SK-N-SH treated with all-trans-retinoic acid at 6 μM for 48 hours (cell line): ENCODE data around the gene PIK3R3.

Source experiments
- ARNTL ChIP-seq: fragments of 450-650 bp; formaldehyde crosslinking; IDR thresholded peaks from 2 replicates; pipeline ENCODE4 v1.5.0; 2020; ENCODE audit warnings: low read depth, mild to moderate bottlenecking, moderate library complexity, borderline replicate concordance
- CSDC2 ChIP-seq: fragments of 250-450 bp; sonication (Bioruptor Pico); IDR thresholded peaks from 2 replicates; pipeline ENCODE4 v1.5.0; 2020; ENCODE audit warnings: mild to moderate bottlenecking, moderate library complexity
- ISL1 ChIP-seq: fragments of 250-450 bp; sonication (Bioruptor Pico); IDR thresholded peaks from 2 replicates; pipeline ENCODE4 v2.1.2; 2022; ENCODE audit warnings: mild to moderate bottlenecking, moderate library complexity
- TCF4 ChIP-seq: fragments of 250-450 bp; sonication (Bioruptor Pico); IDR thresholded peaks from 2 replicates; pipeline ENCODE4 v1.8.0; 2021; ENCODE audit warnings: mild to moderate bottlenecking, moderate library complexity, borderline replicate concordance
- TOX ChIP-seq: fragments of 250-450 bp; sonication (Bioruptor Pico); IDR thresholded peaks from 2 replicates; pipeline ENCODE4 v1.8.0; 2021; ENCODE audit warnings: mild to moderate bottlenecking, moderate library complexity, borderline replicate concordance
- TSHZ2 ChIP-seq: fragments of 250-450 bp; sonication (Bioruptor Pico); IDR thresholded peaks from 2 replicates; pipeline ENCODE4 v1.5.0; 2020; ENCODE audit warnings: mild to moderate bottlenecking, moderate library complexity
- ZC3H10 ChIP-seq: fragments of 250-450 bp; sonication (Bioruptor Pico); IDR thresholded peaks from 2 replicates; pipeline ENCODE4 v1.5.1; 2021; ENCODE audit warnings: mild to moderate bottlenecking, moderate library complexity
- ZFP30 ChIP-seq: fragments of 450-650 bp; formaldehyde crosslinking; IDR thresholded peaks from 2 replicates; pipeline ENCODE4 v1.5.0; 2022; ENCODE audit warnings: mild to moderate bottlenecking, moderate library complexity
- TF ChIP-seq, protein P1 (sequence below): fragments of 250-450 bp; sonication (Bioruptor Pico); IDR thresholded peaks from 2 replicates; pipeline ENCODE4 v1.8.0; 2021; ENCODE audit warnings: low read depth, mild to moderate bottlenecking, moderate library complexity, borderline replicate concordance

DNA sequence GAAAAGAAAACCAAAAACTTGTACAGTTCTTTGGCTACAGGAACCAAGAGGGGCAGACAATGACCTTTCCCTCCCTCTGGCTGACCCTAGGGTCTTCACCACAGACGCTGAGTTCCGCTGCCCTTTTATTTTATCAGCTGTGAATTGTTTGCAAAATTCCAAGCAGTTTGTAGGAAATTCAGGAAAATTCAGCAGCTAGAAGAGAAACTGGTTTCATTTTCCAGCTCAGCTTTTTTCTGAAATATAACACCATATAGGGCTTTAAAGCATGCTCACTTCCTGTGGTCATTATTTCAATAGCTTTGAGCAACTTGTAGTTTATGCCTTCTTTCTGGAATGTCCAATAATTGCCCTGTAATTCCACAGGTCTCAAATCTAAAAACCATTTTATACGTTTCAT, 5.5 kb upstream of the PIK3R3 start:
- TF ChIP-seq ZFP30 (no peak), ARNTL (CRISPR knock-in tag) (no peak), TOX (CRISPR knock-in tag) (no peak), TSHZ2 (no peak), ISL1 (CRISPR knock-in tag) (no peak), ZC3H10 (no peak), CSDC2 (CRISPR knock-in tag) (no peak), TCF4 (CRISPR knock-in tag) (no peak)
- TF ChIP-seq, protein P1, sequence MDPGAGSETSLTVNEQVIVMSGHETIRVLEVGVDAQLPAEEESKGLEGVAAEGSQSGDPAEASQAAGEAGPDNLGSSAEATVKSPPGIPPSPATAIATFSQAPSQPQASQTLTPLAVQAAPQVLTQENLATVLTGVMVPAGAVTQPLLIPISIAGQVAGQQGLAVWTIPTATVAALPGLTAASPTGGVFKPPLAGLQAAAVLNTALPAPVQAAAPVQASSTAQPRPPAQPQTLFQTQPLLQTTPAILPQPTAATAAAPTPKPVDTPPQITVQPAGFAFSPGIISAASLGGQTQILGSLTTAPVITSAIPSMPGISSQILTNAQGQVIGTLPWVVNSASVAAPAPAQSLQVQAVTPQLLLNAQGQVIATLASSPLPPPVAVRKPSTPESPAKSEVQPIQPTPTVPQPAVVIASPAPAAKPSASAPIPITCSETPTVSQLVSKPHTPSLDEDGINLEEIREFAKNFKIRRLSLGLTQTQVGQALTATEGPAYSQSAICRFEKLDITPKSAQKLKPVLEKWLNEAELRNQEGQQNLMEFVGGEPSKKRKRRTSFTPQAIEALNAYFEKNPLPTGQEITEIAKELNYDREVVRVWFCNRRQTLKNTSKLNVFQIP (CRISPR knock-in tag): no peak
